Measurements from ENCODE around the gene COL20A1.

- TF ChIP-seq CTCF (IDR thresholded peaks at IDR 0.05) = no peak
- TF ChIP-seq EZH2 (IDR thresholded peaks at IDR 0.05; ENCODE audit: borderline replicate concordance, insufficient read depth, low read depth, low read length, poor library complexity, severe bottlenecking) = no peak
These were observed 85.6 kb downstream of the COL20A1 start for GRCh38 chr20:63378626-63379025.

Measured in B cell (primary cell).